Measurements from ENCODE around the gene MYBPC1. TPM values are rescaled to one million over a fixed set of nuclear protein-coding genes. Genes with fewer than 3 reads are reported as not detected.

The MYBPC1 gene
- total RNA-seq, 2 donors from 2014 or later = 0.89 to 4.2 TPM

- H3K9me3 ChIP-seq = no peaks in the 10 kb centered on the region
- TF ChIP-seq CTCF (IDR thresholded peaks at IDR 0.05) = no peak
- H3K9ac ChIP-seq (ENCODE audit: low read depth in 2 of 2, low read length in 2 of 2) = no peak overlapping the region
- DNase-seq = no peak
- no peak overlapping the region for H3K4me3 ChIP-seq
- no peaks in the 10 kb centered on the region for H3K27me3 ChIP-seq
- H3K27ac ChIP-seq = no peak overlapping the region
- H3K36me3 ChIP-seq = no peaks in the 10 kb centered on the region
- H3K4me1 ChIP-seq = no peaks in the 10 kb centered on the region
- intact Hi-C loops (cut with DNase I) = no loop called here
These were observed 16.4 kb upstream of the MYBPC1 start for GRCh38 chr12:101578417-101578816.

- no peaks in the 10 kb centered on the region for H3K36me3 ChIP-seq
- H3K9me3 ChIP-seq = no peaks in the 10 kb centered on the region
- H3K27me3 ChIP-seq = no peaks in the 10 kb centered on the region
- no peak for DNase-seq
- no peaks in the 10 kb centered on the region for H3K4me1 ChIP-seq
- H3K27ac ChIP-seq = no peak overlapping the region
- intact Hi-C loops (cut with DNase I) = no loop called here
- no peak overlapping the region for H3K9ac ChIP-seq (ENCODE audit: low read depth in 2 of 2, low read length in 2 of 2)
- no peak for TF ChIP-seq CTCF (IDR thresholded peaks at IDR 0.05)
- no peak overlapping the region for H3K4me3 ChIP-seq
These were observed 13.6 kb upstream of the MYBPC1 start for GRCh38 chr12:101581190-101581589.

GRCh38 chr12:101582937-101583336 is 11.8 kb upstream of the MYBPC1 start:
- H3K36me3 ChIP-seq = no peaks in the 10 kb centered on the region
- no peak for TF ChIP-seq CTCF (IDR thresholded peaks at IDR 0.05)
- no peak overlapping the region for H3K4me3 ChIP-seq
- intact Hi-C loops (cut with DNase I) = no loop called here
- H3K9ac ChIP-seq (ENCODE audit: low read depth in 2 of 2, low read length in 2 of 2) = no peak overlapping the region
- no peak for DNase-seq
- H3K27me3 ChIP-seq = no peaks in the 10 kb centered on the region
- H3K9me3 ChIP-seq = no peaks in the 10 kb centered on the region
- no peaks in the 10 kb centered on the region for H3K4me1 ChIP-seq
- H3K27ac ChIP-seq = no peak overlapping the region

GRCh38 chr12:101590383-101590782 is 4.4 kb upstream of the MYBPC1 start:
- DNase-seq = no peak
- Histone ChIP-seq H3K36me3 (no peaks in the 10 kb centered on the region), H3K27ac (no peak overlapping the region), H3K4me3 (no peak overlapping the region), H3K4me1 (no peaks in the 10 kb centered on the region), H3K27me3 (no peaks in the 10 kb centered on the region), H3K9ac (ENCODE audit: low read depth in 2 of 2, low read length in 2 of 2) (no peak overlapping the region), H3K9me3 (no peaks in the 10 kb centered on the region)
- intact Hi-C loops (cut with DNase I) = no loop called here
- no peak for TF ChIP-seq CTCF (IDR thresholded peaks at IDR 0.05)

- H3K9ac ChIP-seq (ENCODE audit: low read depth in 2 of 2, low read length in 2 of 2) = no peak overlapping the region
- intact Hi-C loops (cut with DNase I) = no loop called here
- no peak for DNase-seq
- TF ChIP-seq CTCF (IDR thresholded peaks at IDR 0.05) = no peak
- H3K27ac ChIP-seq = no peak overlapping the region
- H3K4me3 ChIP-seq = no peak overlapping the region
- H3K9me3 ChIP-seq = no peaks in the 10 kb centered on the region
- no peaks in the 10 kb centered on the region for H3K4me1 ChIP-seq
- H3K36me3 ChIP-seq = no peaks in the 10 kb centered on the region
- no peaks in the 10 kb centered on the region for H3K27me3 ChIP-seq
These were observed 3.0 kb upstream of the MYBPC1 start for GRCh38 chr12:101591781-101592180.

- no peak overlapping the region for H3K27ac ChIP-seq
- intact Hi-C loops (cut with DNase I) = no loop called here
- DNase-seq = no peak
These were observed 2.3 kb upstream of the MYBPC1 start for GRCh38 chr12:101592448-101592847.

More at GRCh38 chr12:101592448-101592847, 2.3 kb upstream of the MYBPC1 start:
- TF ChIP-seq CTCF (IDR thresholded peaks at IDR 0.05) = no peak
- no peaks in the 10 kb centered on the region for H3K4me1 ChIP-seq
- no peaks in the 10 kb centered on the region for H3K27me3 ChIP-seq
- no peaks in the 10 kb centered on the region for H3K36me3 ChIP-seq
- H3K4me3 ChIP-seq = no peak overlapping the region
- no peaks in the 10 kb centered on the region for H3K9me3 ChIP-seq
- H3K9ac ChIP-seq (ENCODE audit: low read depth in 2 of 2, low read length in 2 of 2) = no peak overlapping the region

All from colonic mucosa (tissue), 4 donors.